Stimulated activated CD4-positive, alpha-beta T cell treated with anti-CD3 and anti-CD28 coated beads, Interleukin-1b, Interleukin-23, amount 100 ng/mL, for 1 hour (primary cell): ENCODE data around the gene SRRM4.
"Not testable (repeated sequence)": the region's sequence is repeated elsewhere in the genome, so short reads cannot be mapped to it uniquely, and the experiment has no call there.

Experiments
- DNase-seq, 2 donors: peaks; one replicate each; pipeline ENCODE4 v3.0.0-alpha.2; 2020; ENCODE audit warnings: low read depth in 2 of 2

SRRM4 gene

GRCh38 chr12:118981285-118982211, at the start of gene SRRM4:
SRRM4 (plus strand) TSS chr12:118981541; CDS start chr12:118981883, 342 bp downstream.
- no peak for DNase-seq

- DNase-seq: no peak
Measured at GRCh38 chr12:118946256-118946655, 35.1 kb upstream of the SRRM4 start.

- DNase-seq: no peak
Measured at GRCh38 chr12:118958520-118958919, 22.8 kb upstream of the SRRM4 start.

GRCh38 chr12:118959348-118959747, 22.0 kb upstream of the SRRM4 start:
- no peak for DNase-seq

GRCh38 chr12:118959985-118960560, 21.3 kb upstream of the SRRM4 start:
- no peak for DNase-seq

GRCh38 chr12:118960865-118961264, 20.5 kb upstream of the SRRM4 start:
- no peak for DNase-seq

GRCh38 chr12:118964988-118965387, 16.4 kb upstream of the SRRM4 start:
- no peak for DNase-seq

GRCh38 chr12:118970856-118971255, 10.5 kb upstream of the SRRM4 start:
- DNase-seq: no peak

GRCh38 chr12:118972982-118973381, 8.4 kb upstream of the SRRM4 start:
- no peak for DNase-seq

- DNase-seq: no peak
Measured at GRCh38 chr12:118979763-118980406, 1.5 kb upstream of the SRRM4 start.

- no peak for DNase-seq
Measured at GRCh38 chr12:118980407-118981014, 830 bp upstream of the SRRM4 start.

GRCh38 chr12:118982302-118982701, 961 bp downstream of the SRRM4 start:
- no peak for DNase-seq

GRCh38 chr12:118982984-118983761, 1.8 kb downstream of the SRRM4 start:
- DNase-seq: no peak

GRCh38 chr12:118984161-118984943, 3.0 kb downstream of the SRRM4 start:
- no peak for DNase-seq

GRCh38 chr12:118986050-118986449, 4.7 kb downstream of the SRRM4 start:
- no peak for DNase-seq

GRCh38 chr12:118999107-118999506, 17.8 kb downstream of the SRRM4 start:
- no peak for DNase-seq

GRCh38 chr12:119005085-119005484, 23.7 kb downstream of the SRRM4 start:
- no peak for DNase-seq

GRCh38 chr12:119005913-119006312, 24.6 kb downstream of the SRRM4 start:
- DNase-seq: no peak

GRCh38 chr12:119006746-119007145, 25.4 kb downstream of the SRRM4 start:
- no peak for DNase-seq

- DNase-seq: not testable (repeated sequence)
Measured at GRCh38 chr12:119008273-119008672, 26.9 kb downstream of the SRRM4 start.
